ENCODE measurements around the gene MTIF2. TPM values are rescaled to one million over a fixed set of nuclear protein-coding genes. Genes with fewer than 3 reads are reported as not detected.
A peak's percentile ranks its signal among the peaks of the same experiment; 100 is the strongest.

Gene MTIF2
- total RNA-seq, 1 experiment from 2014 or later, result 43.9 TPM

GRCh38 chr2:55232863-55233657 lies 36.0 kb downstream of the MTIF2 start (continued):
- TF ChIP-seq HMGXB4 (CRISPR knock-in tag; IDR thresholded peaks at IDR 0.05), result no peak
- no peak for TF ChIP-seq SMAD3 (CRISPR knock-in tag; IDR thresholded peaks at IDR 0.05; ENCODE audit: borderline replicate concordance)
- TF ChIP-seq NFE2L1 (CRISPR knock-in tag; IDR thresholded peaks at IDR 0.05), result no peak

GRCh38 chr2:55232084-55232862 lies 36.8 kb downstream of the MTIF2 start, which contains the start of the genes CLHC1 and RPS27A:
TSS of gene CLHC1 (minus strand) at chr2:55232293. CDS start at chr2:55222411, 9,882 bp downstream.
TSS of gene RPS27A (plus strand) at chr2:55232688. CDS start at chr2:55232825, 137 bp downstream.
- no peaks in the 10 kb centered on the region for H3K27me3 Mint-ChIP-seq (ENCODE audit: low read depth)
- ChIA-PET POLR2A (interaction anchor here (0.6 to 1.4 kb wide), 4 partner anchors 8 to 188 kb away, joined by 3 to 6 read pairs (median 4); partner anchors contain the start of genes CCDC88A and RTN4), CTCF (no interaction called here)
- ATAC-seq, result peak; percentile 94
- peak within 1 kb of the TSS; percentile 98 for H3K27ac Mint-ChIP-seq
- DNase-seq (ENCODE audit: low spot score), result peak; percentile 90
- no peaks in the 10 kb centered on the region for H3K9me3 Mint-ChIP-seq
- peaks cover 25% of the 10 kb centered on the region for H3K4me1 Mint-ChIP-seq
- H3K4me3 Mint-ChIP-seq, result peak within 1 kb of the TSS; percentile 100
- H3K36me3 Mint-ChIP-seq, result peaks cover 38% of the 10 kb centered on the region
- no peak for TF ChIP-seq SMAD4 (CRISPR knock-in tag; IDR thresholded peaks at IDR 0.05)
- no peak for TF ChIP-seq NR1H2 (CRISPR knock-in tag; IDR thresholded peaks at IDR 0.05)
- TF ChIP-seq ATF1 (CRISPR knock-in tag; IDR thresholded peaks at IDR 0.05), result no peak
- TF ChIP-seq ZNF423 (CRISPR knock-in tag; IDR thresholded peaks at IDR 0.05), result no peak
- TF ChIP-seq ZBTB43 (CRISPR knock-in tag; IDR thresholded peaks at IDR 0.05), result 0 out of 2 replicates have a peak, but pooled peaks have one; percentile 38
- no peak for TF ChIP-seq E2F5 (CRISPR knock-in tag; IDR thresholded peaks at IDR 0.05)
- no peak for TF ChIP-seq RELA (CRISPR knock-in tag; IDR thresholded peaks at IDR 0.05; ENCODE audit: borderline replicate concordance)
- TF ChIP-seq TP53 (CRISPR knock-in tag; IDR thresholded peaks at IDR 0.05), result no peak
- 0 out of 2 replicates have a peak, but pooled peaks have one; percentile 48 for TF ChIP-seq MYBL2 (CRISPR knock-in tag; IDR thresholded peaks at IDR 0.05)
- TF ChIP-seq ESRRA (CRISPR knock-in tag; IDR thresholded peaks at IDR 0.05; ENCODE audit: borderline replicate concordance), result 0 out of 2 replicates have a peak, but pooled peaks have one; percentile 40
- TF ChIP-seq NFE2L1 (CRISPR knock-in tag; IDR thresholded peaks at IDR 0.05), result peak; percentile 45; the same call in 1 of the 2 replicates
- peak; percentile 27; the same call in 1 of the 2 replicates for TF ChIP-seq FOXP4 (CRISPR knock-in tag; IDR thresholded peaks at IDR 0.05)
- 0 out of 2 replicates have a peak, but pooled peaks have one; percentile 23 for TF ChIP-seq TEAD4 (CRISPR knock-in tag; IDR thresholded peaks at IDR 0.05)
- peak; percentile 49; the same call in 1 of the 2 replicates for TF ChIP-seq GABPB1 (CRISPR knock-in tag; IDR thresholded peaks at IDR 0.05)
- peak; percentile 71 for TF ChIP-seq TEAD1 (CRISPR knock-in tag; IDR thresholded peaks at IDR 0.05)
- TF ChIP-seq ETV6 (CRISPR knock-in tag; IDR thresholded peaks at IDR 0.05), result 0 out of 2 replicates have a peak, but pooled peaks have one; percentile 49
- TF ChIP-seq KAT7 (CRISPR knock-in tag; IDR thresholded peaks at IDR 0.05; ENCODE audit: borderline replicate concordance), result 0 out of 2 replicates have a peak, but pooled peaks have one; percentile 89
- TF ChIP-seq ZNF425 (CRISPR knock-in tag; conservative IDR thresholded peaks at IDR 0.05), result no peak
- TF ChIP-seq MAX (CRISPR knock-in tag; IDR thresholded peaks at IDR 0.05), result peak; percentile 64
- peak; percentile 17; the same call in 1 of the 2 replicates for TF ChIP-seq FOXK1 (CRISPR knock-in tag; IDR thresholded peaks at IDR 0.05)
- 0 out of 2 replicates have a peak, but pooled peaks have one; percentile 7 for TF ChIP-seq NFYB (CRISPR knock-in tag; conservative IDR thresholded peaks at IDR 0.05; ENCODE audit: low read depth)
- peak; percentile 38; the same call in 1 of the 2 replicates for TF ChIP-seq E2F4 (CRISPR knock-in tag; IDR thresholded peaks at IDR 0.05; ENCODE audit: borderline replicate concordance, low read depth)

Measured in WTC11 (cell line).